GM19351 (cell line): ENCODE data around the gene SDCCAG8.
A peak's percentile ranks its signal among the peaks of the same experiment; 100 is the strongest.

Source experiments
- ATAC-seq: cut with Tn5 transposase; IDR thresholded peaks from one replicate; pipeline ENCODE4 v1.9.1; 2021; ENCODE audit warnings: mild to moderate bottlenecking, moderate library complexity; ENCODE audit not compliant: unreplicated experiment

Gene SDCCAG8

DNA sequence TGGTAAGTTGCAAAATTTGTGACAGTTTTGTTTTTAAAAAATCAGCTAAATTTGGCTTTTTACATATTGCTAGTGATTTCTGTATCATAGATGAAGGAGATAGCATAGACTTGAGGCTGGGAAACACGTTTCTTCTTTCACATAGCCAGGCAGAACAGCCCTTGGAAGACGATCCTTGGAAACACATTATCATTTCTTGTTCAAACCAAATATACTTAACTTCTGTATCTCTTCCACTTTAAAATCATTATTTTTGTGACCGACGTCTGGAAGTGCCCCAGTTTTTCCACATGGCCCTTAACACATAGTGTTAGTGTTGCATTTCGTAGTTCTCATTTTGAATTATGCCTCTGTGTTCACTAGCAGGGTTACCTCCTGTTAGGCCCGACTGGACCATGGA is 193.5 kb downstream of the SDCCAG8 start:
- ATAC-seq: no peak

DNA sequence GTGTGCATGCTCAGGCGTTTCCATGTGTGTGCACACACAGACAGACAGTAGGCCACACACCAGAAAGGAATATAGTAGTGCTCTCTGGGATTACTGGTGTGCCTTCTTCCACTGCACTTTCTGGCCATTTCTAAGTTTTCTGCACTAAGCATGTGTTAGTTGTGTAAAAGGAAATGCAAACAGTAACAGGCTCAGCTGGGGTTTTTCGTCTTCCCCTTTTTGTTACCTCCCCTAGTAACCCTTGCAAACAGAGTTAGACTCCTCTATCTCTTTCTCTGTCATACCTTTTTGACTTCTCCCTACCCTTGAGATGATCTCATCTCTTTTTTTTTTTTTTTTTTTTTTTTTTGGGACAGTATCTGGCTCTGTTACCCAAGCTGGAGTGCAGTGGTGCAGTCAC is 196.3 kb downstream of the SDCCAG8 start:
- ATAC-seq: no peak

DNA sequence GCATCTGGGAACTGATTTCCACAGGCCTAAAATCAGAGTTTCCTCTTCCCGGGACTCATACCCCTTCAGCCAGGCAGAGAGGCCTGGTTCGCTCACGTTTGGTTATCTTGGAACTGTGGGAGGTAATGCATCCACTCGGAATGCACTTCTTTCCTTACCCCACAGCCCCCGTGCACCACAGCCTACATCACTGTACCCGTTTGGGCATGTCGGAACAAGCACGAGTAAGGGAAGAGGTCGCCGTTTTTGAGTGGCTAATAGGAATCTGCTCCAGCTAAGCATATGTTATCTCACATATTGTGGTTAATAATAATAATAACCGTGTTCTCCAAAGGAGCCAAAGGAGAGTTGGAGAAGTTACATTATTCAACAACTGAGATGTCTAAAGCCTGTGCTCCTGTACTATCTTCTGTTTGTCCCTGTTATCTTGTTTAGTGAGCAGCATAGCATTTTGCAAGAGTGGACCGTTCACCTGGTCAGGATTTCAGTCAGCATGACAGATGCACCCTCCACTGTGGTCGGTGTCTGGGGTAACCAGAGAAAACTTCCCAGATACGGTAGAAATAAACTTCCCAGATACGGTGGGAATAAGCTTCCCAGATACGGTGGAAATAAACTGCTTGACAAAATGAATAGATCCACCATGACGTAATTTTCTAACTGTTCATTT is 198.6 kb downstream of the SDCCAG8 start:
- no peak for ATAC-seq

DNA sequence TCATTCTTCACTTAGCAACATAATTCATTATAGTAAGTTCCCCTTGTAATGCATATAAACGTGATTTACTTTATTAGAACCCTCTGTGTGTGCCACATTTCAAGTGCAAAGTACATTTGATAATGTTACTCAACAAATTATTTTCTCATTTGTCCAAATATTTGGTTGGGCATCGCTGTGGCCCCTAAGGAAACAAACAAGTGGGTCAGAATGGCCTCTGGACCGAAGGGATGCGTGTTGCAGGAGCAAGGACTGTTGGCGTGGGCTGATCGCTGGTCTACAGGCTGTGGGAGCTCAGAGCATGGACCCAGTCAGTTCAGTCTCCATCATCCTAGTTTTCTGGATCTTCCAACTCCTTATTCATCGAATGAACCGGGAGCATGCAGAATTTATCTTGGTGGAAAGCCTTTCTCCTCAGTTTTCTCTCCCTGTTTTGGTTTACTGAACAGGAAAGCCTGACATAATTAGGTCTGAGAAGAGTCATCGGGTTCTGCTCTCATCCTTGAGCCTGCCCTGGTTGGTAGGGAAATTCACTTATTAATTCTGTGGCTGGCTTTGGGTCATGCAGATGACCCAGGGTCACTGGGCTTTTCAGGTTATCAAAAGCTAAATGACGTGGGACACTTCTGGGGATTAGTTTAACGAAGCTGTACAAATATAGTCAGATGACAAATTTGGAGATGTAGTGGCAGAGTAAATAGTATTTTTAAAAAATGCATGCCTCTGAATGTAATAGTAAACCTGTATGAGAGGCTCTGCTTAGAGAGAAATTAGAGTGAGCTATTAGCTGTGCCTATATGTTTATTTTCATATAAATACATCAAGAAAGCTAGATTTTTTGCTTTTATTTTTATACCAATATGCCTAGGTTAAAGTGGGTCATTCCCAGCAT is 200.2 kb downstream of the SDCCAG8 start:
- no peak for ATAC-seq

DNA sequence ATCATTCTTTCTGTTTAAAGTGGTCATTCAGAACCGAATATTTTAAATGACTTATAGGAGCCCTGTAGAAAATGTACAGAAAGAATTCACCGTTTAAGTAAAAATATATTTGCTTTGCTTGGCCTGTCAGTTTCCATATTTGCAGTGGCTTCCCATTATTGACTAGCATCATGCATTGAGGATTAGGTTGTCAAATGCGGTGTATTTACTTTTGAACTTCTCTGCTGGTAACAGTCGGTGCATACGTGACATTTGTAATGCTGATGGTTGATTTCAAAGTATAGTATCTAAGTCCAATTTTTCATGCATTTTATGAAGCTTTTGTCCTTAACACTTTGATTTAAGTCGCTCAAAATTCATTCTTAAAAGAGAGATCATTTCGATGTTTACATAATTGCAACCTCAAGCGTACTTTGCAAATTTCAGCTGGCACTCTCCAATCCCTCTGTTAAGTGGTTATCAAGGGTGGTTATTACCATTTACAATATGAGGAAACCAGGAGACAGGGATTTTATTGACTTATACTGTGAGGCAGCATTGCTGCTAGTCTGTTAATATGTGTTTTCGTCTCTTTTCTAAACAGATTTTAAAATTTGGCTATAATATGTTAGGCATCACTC is 201.6 kb downstream of the SDCCAG8 start:
- ATAC-seq: no peak

DNA sequence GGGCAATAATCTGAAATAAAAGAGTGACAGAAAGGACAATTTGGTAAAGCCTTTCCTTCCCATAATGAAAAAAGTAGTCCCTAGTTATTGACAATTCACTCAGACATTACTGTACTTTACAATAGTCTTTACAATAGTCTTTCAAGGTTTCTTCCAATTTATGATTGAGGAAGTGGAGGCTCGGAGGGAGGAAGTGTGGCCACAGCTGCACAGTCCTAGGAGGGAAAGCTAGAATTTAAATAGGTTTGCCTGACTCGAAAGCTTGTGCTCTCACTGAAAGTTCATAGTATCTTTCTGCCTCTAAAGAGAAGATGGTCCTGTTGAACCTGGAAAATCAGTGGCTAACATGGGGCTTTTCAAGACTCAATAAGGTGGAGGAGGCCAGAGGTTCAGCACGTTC is 203.2 kb downstream of the SDCCAG8 start:
- peak; percentile 49 for ATAC-seq

DNA sequence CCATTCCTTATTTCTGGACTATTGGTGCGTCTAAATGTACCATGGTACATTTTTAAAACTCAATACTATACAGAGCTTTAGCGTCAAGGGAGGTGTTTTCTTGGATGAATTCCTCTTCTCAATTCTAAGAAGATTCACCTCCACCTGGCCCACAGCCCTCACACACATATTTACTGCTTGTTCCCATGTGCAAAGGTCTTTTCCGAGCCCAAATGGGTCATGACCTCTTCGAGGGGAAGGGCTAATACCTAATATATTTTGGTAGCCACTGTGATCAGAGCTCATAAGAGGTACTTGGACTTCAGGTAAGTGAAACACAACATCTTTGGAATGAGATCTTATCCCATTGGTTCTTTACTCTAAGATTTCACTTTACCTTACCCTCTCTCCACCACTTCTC is 205.9 kb downstream of the SDCCAG8 start:
- ATAC-seq: no peak

DNA sequence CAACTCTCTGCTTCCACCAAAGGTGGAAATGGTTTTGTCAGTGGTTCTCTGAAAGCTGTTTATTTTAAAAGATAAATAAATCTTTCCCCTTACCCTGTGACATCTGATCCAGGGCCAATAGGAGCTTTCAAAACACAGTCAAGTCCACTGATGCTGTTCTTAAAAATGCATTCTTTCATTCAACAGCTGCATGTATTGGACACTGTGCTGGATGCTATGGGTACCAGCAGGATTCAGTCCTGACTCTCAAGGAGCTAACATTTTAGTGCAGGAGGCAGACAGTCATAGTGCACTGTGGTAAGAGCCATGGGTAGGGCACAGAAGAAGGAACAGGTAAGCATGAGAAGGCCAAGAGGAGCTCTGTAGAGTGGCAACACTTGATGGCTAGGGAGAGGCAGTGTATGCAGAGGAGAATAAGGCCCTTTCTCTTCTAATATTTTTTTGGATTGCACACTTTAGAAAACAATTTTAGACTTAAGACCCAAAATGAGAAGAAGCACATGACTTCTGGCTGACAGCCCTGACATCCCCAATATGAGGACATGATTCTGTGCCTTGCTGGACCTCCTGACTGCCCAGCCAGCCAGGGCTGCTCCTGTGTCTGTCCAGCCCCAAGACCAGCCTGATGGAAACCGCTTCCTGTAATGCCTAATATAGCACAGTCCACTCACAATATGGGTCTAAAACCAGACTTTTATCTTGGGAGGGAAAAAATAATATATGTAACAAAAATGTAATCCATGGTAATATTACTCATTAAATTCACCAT is 207.3 kb downstream of the SDCCAG8 start:
- ATAC-seq: no peak

DNA sequence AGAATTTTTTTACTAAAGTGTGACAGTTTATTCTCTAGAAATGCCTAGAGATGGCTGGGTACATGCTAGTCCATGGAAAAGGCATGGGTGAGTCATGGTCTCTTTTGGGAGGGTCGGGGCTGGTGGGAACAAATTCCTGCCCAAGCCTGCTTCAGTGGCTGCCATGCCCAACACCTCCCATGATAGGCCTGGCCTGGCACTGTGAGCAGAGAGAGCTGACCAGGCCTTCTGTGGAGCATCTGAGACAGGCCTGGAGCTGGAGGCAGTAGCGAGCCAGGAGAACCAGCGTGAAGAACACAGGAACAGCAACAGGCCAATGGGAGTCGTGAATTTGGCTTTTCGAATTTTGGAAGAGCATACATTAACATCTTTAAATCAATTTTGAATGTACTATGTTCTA is 209.2 kb downstream of the SDCCAG8 start:
- no peak for ATAC-seq

DNA sequence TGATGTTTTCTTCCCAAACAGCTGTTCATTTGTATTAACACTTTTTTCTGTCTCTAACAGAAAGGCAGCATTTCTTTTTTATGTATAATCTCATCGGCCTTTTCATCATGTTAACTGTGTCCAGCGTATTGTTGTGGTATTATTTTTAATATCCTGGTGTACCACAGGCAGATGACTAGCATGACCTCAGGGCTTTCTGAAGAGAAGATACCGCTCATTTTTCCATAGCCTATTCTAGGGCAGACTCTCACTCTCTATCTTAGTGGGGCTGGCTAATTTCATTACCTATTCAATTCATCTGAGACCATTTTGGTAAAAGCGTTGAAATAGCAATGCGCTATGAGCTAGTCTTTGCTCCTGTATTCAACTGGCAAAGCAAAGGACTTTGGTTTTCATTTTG is 209.9 kb downstream of the SDCCAG8 start:
- ATAC-seq: peak; percentile 72

DNA sequence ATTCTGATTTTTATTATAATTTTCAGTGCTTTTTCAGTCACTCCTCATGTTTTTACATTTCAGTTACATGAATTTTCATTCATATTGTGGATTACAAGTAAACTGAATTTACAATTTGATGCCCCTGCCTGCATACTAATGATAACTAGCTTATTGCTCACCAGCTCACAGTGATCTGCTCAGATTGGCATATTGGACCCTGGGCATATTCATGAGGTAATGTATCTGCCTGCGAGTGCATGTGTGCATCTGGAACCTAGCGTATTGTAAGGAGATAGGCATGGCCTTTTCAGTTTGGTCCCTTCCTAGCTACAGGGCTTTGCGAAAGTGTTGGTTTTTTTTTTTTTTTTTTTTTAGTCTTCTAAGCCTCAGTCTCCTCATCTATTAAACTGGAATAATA is 213.7 kb downstream of the SDCCAG8 start:
- no peak for ATAC-seq

DNA sequence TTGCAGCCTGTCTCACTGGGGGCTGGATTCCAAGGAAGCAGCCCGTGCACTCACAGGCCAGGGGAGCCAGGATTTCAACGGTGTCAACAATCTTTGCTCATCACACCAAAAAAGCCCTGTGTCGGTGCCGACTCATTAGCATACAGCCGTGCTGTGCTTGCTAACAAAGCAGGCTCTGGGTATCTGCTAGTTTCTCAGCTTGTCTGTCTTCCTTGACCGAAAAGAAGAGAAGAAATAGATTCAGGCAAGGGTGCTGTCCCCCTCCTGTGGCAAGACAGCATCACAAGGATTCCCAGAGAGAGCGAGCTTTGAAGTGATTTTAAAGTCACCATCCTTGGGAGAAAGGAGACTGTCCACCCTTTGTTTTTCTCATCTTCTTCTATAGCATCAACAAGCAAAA is 214.7 kb downstream of the SDCCAG8 start:
- ATAC-seq: no peak

DNA sequence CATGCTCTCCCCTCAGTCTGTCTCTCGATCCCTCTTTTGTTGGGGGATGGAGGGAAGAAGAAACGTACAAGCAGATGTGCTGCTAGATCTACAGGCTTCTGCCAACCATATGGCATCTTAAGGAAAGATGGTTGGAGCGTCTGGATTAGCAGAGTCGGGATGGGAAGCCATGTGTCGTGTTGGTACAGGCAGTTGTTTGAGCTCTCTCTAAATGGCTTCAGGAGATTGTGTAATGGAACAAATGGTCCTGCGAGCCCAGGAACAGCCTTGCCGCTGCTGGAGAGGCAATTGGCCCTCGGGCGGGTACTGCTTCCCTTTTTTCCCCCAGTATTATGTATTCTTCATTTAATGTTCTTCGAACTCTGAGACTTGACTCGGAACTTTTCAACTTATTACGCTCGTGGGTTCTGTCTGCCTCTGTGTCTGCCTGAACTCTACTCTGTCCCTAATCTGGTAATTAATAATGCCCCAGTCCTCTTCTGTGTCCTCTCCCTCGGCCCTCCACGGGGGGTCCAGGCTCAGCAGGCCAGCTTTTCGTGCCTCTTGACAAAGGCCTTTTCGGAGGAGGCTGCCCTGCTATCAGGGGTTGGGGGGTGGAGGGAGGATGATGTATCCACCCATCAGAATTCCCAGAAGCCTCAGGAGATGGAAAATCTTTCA is 215.3 kb downstream of the SDCCAG8 start:
- ATAC-seq: no peak

DNA sequence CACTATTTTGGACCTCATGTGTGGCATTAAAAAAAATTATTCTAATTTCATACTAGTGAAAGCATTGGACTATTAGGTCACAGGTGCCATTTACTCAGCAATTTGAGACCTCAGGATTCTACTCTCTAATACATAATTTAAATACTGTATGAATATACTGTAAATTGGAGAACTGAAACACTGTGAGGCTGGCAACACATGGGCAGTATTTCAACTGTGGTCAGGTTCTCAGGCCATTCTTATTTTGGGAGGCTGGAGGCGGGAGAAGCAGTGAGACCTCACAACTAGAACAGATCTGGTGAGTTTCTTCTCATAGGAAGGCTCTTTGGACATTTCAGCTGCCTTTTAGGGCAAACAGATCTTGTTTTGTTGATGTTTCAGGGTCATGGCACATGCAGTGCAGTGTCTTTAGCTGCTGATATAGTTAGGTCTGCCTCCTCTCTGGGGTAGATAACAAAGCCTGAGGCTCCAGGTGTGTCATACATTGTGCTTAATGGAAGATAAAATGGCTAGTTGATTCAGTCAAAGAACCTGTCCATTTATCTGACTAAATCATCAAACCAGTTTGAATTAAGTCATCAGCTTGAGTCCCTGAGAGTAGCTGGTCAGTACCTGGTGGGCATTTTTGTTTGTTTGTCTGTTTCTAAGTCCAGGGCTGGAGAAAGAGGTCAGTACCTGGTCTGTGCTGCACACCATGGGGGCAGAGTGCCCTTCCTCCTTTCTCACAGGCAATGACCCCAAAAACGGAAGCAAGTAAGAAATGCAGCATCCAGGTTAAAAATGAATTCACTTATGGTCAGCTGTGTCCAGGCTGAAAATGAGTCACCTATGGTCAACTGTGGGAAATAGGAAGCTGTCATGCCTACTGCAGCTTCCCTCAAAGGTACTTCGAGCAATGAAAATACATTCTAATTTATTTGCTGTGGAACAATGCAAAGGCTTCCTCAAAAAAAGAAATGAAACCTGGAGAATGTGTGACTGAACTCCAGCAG is 216.2 kb downstream of the SDCCAG8 start:
- ATAC-seq: peak; percentile 79

DNA sequence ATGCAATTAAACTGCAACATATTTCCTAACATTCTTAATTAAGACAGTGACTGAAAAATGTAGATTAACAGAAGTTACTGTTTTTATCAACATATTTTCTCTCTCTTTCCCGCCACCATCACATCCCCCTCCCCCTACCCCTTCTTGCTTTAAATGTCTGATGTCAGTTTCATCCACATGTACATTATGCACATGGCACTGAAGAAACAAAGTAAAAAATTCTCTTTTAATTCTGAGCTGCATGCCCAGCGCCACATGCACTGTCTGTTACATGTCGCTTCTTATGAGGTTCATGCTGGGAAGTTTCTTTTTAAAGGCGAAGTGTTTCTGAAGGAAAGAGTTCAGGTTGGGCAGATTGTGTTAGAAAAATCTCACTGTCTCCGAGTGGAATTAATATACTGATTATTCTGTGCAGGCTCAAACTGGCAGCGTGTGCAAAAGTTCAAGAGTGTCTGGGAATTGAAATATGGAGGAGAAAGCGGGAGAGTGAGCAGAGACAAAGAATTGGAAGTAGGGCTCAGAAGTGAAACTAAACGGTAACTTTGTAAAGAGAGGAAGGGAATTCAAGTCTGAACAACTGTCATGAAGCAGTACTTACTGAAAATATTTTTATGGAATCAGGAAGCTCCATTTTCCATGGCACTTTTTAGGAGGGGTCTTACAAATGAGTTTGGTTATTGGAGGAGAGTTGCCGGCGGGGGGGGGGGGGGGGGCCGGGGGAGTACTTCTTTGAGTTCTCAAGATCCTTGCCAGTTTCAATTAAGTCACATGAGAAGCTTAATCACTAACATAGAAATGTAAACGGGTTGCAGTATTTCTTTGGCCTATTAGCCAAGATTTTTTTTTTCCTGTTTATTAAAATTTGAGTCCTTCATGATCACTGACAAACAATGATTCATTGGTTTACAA is 217.6 kb downstream of the SDCCAG8 start:
- ATAC-seq: no peak

DNA sequence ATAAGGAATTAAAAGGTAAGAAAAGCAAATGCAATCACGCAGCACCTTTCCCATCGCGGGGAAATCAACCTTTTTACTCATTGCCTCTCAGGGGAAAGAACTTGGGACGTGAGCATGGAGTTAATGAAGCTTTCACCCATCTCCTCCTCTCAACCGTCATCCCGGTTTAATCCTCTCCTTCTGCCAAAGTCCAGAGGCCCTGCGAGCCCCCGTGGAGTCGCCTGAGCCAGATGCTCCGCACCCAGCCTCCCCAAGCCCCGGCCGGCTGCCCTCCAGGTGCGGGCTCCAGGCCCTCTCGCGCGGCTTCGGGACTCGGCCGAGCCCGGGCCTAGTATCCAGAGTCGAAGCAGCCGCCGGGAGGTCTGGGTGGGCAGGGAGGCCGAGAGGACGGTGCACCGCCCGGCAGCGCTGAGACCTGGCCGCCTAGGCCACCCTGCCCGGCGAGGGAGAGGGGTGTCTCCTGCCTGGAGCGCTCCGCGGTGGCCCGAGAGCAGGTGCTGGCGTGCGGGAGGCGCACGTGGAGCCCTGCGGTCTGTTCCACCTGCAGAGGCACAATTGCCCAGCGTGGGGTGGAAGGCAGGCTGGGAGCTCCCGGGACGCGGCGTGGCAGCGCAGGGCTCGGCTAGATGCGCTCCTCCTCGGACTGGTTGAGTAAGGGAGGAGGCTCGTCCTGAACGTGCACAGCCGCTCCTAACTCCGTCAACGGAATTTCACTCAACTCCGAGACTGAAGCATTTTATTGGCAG is 218.5 kb downstream of the SDCCAG8 start:
- ATAC-seq: no peak

DNA sequence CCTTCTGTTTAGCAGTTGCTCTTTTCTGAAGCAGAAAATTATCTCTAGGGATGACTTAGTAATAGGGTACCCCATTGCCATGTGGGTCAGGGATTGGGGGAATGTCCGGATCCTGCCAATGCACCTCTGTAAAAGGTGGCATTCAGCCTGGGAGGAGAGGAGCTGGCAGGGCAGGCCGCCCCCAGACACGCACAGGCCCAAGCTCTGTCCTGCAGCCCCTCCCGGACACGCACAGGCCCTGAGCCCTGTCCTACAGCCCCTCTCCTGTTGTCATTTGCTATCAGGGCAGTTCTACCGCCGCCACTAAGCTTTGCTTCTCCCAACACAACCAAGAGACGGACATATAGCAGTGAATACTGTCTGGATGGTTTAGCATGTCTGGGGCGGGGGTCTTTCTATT is 219.1 kb downstream of the SDCCAG8 start:
- ATAC-seq: no peak

DNA sequence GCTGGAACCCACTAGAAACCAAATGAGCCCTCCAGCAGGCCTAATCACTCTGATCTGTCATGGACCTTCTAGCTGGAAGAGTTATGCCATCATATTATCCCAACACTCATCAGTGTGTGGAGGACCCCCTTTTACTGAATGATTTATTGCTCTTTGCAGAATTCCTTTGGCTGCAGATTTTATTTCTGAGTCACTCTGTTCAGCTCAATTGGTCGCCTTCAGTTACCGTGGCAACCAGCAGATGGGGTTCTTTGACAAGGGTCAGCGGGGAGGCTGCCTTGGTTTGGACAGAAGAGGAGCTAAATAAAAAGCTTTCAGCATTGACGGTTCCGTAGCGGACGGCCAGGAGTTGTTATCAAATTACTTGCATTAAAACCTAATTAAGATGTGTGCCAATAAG is 220.1 kb downstream of the SDCCAG8 start:
- no peak for ATAC-seq
